ENCODE results near the gene ZW10.
"Not testable (repeated sequence)": the region's sequence is repeated elsewhere in the genome, so short reads cannot be mapped to it uniquely, and the experiment has no call there.

The ZW10 gene

DNA sequence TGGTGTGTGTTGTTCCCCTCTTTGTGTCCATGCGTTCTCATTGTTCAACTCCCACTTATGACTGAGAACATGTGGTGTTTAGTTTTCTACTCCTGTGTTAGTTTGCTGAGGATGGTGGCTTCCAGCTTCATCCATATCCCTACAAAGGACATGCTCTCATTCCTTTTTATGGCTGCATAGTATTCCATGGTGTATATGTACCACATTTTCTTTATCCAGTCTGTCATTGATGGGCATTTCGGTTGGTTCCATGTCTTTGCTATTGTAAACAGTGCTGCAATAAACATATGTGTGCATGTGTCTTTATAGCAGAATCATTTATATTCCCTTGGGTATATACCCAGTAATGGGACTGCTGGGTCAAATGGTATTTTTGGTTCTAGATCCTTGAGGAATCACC, 10.5 kb downstream of the ZW10 start:
- DNase-seq (ENCODE audit: low spot score): not testable (repeated sequence)

DNA sequence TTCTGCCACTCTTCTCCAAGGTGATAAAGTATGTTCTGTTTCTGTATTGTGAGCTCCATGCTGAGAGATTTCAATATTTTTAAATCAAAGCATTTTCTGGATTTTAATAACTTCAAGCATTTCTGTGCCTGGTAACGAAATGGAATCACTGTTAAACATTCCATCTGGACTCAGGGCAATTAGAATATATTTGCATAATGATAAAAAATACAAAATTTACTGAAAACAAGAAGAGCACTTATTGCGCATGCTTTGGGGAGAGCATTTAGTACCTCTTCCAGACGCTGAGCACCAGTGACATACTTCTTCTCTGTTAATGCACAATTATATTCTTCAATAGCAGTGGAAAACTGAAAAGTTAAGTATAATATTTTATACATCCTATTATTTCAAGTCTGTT, 13.3 kb downstream of the ZW10 start:
- DNase-seq (ENCODE audit: low spot score): no peak

DNA sequence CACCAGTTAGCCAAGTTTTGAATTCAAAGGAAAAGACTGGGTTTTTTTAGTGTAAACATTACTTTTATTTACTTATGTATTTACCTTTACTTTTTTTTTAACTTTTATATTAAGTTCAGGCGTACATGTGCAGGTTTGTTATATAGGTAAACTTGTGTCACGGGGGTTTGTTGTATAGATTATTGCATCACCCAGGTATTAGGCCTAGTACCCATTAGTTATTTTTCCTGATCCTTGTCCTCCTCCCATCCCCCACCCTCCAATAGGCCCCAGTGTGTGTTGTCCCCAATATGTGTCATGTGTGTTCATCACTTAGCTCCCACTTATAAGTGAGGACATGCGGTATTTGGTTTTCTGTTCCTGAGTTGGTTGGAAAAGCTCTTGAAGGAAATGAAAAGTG, 20.6 kb downstream of the ZW10 start:
- no peak for DNase-seq (ENCODE audit: low spot score)

DNA sequence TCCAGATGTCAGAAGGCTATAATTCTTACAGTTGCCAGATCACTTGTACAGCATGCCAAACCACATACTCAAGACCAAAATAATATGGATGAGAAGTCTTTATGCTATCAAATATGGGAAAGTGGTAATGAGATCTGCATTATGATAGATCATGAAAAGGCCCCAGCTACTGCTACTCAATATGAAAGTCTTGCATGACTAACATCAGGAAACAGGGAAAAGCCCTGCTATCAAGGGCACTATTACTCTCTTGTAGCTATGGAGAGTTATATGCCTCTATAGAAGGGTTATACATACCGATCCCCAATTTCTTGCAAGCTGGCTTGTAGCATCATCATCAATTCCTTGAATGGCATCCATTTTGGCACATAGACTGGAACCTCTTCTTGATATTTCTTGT, 37.2 kb downstream of the ZW10 start:
- no peak for DNase-seq (ENCODE audit: low spot score)

DNA sequence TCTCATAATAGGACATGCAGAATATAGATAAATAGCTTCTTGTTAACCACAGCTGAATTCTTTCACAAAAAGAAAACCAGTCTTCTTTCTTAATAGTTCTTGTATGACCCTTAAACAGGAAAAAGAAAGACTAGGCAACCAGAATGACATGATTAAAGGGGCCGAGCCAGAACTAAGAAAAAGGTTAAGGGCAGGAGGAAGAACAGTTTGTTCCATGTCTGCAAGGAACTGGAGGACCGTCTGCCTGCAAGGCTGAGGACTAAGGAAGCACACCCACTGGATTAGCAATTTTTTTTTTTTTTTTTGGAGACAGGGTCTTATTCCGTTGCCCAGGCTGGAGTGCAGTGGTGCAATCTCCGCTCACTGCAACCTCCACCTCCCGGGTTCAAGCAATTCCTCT, 41.4 kb downstream of the ZW10 start:
- no peak for DNase-seq (ENCODE audit: low spot score)

DNA sequence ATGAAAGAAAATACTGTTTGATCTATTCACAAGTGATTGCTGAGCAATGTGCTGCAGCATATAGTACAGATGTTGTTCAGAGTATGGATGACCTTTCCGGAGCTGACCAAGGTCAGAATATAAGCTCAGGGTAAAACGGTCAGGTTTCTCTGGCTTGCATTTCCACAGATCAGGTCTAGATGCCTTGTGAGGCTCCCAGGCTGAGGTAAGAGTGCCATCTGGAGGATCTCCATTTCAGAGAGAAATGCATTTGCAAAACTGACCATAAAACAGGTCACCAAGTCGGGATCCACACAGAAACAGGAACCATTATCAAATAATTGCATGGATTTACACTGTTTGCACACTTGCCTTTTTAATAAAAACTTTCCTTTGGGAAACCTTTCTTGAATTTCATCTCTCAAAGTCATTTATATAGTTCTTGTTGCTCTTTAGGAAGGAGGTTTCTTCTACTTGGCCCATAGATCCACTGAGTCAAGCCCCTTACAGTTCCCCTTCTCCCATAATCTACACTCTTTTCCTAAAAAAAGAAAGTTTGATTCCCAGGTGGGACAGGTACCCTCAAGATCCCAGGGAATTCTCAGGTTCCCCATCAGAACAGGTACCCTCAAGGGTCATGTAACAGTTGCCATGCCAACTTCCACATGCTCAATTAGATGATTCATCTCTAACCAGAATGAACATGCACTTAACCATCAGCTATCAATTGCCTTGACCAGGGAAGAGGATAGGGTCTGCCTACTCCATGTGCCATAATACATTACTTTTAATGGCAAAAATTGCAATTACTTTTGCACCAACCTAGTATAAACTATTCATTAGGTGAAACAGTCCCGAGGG, 42.4 kb downstream of the ZW10 start:
- peak; percentile 68 for DNase-seq (ENCODE audit: low spot score)

DNA sequence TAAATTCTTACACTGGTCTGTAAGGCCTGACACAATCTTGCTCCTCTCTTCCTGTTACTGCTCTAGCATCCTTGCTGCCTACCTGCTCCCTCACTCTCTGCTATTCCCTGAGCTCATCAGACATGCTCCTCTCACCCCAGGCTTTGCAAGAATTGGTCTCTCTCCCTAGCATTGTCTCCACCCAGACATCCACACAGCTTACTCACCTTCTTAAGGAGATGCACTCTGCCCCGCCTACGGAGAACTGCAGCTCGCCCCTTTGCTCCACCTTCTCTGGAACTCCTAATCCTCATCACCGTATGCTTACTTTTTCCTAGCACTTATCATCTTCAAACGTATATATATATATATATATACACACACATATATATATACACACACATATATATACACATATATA, 44.0 kb downstream of the ZW10 start:
- no peak for DNase-seq (ENCODE audit: low spot score)

DNA sequence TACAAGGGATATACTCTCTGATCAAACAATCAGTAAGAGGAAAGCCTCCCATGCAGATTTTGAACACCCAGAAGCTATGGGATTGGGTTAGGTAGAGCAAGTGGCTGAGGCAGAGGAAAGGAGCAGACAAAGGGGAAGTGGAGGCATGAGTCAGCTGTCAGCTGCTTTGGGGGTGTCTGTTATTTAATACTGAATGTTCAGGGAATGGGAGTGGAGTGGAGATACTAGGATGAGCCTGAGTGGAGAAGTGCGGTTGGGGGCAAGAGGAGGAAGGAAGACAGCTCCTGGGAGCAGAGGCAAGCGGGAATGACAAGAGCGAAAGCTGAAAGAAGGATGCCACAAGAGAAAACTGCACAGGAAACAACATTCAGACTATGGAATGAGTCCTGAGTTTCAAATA, 44.7 kb downstream of the ZW10 start:
- no peak for DNase-seq (ENCODE audit: low spot score)

DNA sequence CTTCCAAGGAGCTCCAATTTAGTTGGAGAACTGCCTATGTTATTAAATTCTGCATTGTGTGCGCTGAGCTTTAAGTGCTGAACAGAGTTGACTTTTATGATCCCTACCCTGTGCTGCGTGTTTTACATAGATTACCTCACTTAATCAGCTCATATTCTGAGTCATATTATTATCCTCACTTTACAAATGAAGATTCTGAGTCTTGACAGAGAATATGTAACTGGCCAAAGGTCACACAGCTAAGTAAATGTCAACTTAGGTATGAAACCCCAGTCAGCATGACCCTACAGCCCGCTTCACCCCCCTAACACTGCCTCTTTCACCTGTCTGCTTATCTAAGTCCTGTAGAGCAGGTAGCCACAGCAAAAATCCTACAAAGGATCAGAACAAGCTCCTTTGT, 47.6 kb downstream of the ZW10 start:
- no peak for DNase-seq (ENCODE audit: low spot score)

DNA sequence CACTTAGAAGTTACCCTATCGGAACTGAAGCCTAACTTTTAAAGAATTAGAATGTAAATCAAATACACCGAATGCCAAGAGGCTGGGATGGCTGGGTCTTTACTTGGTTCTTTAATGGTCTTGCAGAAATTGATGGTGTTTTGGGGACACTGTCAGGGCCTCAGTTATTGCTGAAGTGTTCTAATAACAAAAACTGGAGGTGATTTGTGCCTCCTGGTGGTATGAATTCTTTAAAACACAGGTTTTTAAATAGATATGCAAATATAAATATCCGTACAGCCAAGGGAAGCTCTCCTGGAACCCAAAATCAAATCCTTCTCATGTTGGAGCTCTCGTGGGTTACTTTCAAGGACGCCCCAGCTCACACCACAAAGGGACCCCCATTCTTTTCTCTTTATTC, 48.1 kb downstream of the ZW10 start:
- DNase-seq (ENCODE audit: low spot score): no peak

DNA sequence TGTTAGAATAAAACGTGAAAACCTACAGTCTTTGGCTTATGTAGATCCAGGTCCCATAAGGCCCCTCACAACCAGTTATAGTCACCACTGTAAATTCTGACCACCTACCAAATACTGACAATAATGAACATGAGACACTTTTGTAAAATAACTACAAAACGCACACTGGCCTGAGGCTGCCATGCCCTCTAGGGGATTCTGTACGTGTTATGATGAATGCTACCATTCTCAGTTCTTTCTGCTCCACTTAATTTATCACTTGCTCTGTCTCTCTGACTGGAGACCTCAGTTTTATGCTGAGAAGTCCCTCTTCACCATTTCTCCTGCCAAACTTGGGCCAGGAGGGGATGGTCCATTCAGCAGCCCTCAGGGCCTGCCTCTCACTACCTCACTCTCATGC, 48.7 kb downstream of the ZW10 start:
- DNase-seq (ENCODE audit: low spot score): no peak

DNA sequence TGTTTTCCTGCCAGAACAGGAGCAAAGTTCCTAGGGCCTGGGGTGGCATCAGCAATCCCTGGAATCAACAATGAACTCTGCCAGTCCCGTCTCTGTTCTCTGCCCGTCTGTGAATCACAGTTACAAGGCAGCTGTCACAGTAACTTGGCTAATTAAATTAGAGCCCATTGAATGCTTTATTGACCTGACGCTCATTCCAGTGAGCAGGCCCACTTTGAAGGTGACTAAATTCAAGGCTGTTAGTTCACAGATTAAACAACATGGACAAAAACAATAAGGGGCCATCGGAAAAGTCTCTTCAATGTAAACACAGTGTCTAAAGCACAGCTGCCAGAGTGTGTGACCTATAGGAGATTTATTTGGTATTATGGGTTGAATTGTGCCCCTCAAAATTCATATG, 49.7 kb downstream of the ZW10 start:
- DNase-seq (ENCODE audit: low spot score): no peak

DNA sequence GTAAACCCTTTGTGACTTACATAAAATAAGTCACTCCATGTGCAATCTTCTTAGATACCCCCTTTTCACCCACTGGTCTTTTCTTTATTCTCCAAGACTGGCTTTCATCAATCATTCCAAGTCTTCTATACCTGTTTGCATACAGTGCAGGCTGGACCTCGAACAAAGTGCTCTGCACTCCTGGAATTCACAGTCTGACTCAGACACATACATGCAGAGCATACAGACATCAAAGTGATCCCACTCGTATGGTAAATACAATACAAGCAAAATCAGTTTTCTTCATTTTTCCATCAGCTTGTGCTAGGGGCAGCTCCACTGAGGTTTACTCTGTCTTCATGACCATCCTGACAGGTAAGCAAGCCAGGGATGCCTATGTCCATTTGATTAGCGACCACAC, 50.6 kb downstream of the ZW10 start:
- DNase-seq (ENCODE audit: low spot score): no peak

DNA sequence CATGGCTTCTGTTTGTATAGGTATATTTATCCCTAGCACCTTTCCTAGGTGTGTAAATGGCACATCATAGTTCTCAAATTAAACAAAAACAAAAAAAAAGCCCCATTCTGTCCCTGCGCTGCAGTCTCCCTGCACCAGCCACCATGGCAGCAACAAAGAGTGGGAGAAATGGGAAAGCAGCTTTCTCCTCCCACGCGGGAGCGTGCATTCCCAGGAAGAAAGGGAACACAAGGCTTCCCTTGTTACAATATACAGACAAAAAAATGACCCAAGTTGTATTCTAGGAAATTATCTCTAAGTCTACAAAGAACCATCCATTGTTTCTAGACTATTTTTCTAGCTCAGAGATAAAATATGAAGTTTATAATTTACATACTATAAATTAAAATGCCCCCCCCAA, 51.3 kb downstream of the ZW10 start:
- DNase-seq (ENCODE audit: low spot score): no peak

DNA sequence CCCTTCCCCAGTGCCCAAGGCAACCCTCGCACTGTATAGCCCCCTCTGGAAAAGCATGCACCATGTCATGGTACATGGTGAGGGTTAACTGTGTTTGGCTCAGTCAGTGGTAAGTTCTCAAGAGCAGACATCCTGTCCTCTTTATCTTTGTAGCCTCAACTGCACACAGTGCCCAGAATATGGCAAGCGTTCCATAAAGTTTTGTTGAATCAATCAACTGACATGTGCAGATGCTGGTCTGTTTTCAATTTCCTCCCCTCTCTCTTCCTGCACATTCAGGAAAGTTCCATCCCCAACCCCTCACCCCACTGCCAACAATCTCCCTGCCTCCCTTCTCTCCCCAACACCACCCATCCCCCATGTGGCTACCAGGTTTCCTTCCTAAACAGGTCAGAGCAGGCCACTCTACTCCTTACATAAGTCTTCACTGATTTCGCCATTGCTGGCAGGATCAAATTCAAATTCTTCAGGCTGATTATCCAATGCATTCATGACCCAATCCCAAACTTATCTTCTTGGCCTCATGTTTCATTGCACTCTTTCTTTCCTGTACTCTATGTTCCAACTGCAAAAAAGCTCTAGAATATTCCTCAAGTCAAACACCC, 51.9 kb downstream of the ZW10 start:
- no peak for DNase-seq (ENCODE audit: low spot score)

DNA sequence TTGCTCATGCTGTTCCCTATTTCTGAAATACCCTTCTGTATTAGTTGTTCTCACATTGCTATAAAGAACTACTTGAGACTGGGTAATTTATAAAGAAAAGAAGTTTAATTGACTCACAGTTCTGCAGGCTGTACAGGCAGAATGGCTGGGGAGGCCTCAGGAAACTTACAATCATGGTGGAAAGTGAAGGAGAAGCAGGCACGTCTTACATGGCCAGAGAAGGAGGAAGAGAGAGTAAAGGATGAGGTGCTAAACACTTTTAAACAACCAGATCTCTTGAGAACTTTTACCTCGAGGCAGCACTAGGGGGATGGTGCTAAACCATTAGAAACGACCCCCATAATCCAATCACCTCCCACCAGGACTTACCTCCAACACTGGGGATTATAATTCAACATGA, 53.0 kb downstream of the ZW10 start:
- DNase-seq (ENCODE audit: low spot score): not testable (repeated sequence)

DNA sequence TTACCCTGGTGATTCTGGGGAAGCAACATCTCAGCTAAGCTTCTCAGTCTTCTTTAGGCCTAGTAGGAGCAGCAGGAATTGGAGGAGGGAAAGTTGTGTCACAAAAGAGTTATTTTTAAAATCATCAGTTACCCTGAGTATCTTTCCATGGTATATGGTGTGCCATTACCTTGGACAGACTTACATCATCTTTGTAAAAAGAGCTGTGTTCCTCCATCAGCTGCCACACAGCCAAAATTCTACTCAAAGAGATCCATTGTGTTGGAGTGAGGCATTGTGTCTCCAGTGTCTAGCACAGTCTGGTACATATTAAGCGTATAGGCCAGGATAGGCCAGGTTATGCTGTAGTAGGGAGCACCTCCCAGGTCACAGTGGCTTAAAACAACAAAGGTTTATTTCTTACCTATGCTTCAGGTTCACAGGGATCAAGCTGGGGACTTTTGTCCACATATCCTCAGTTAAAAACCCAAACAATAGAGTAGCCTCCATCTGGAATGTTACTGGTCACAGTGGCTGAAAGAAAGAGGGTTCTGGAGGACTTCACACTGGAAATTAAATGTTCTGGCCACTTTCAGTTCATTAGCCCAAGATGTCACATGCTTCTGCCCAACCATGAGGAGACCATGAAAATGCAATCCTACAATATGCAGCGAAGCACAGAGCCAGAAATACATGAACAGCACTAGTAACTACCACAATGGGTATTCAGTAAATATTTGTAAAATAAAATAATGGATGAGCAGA, 57.4 kb downstream of the ZW10 start:
- DNase-seq (ENCODE audit: low spot score): no peak

DNA sequence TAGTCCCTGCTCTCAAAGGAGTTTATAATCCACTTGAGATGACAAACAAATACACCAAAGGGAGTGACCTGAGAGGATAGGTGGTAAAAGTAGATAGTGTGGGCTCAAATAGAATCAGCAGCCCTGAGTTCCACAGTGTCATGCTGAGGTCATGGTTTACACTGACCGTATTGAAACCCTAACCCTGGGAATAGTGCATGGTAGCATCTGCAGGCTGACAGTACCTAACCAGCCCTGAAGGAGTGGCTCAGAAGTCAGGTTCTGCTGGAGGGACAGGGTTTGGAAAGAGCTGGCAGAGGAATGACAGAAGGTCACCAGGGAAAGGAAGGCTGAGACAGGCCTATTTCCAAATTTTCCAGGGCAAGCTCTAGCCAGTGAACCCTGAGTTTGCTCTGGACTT, 58.2 kb downstream of the ZW10 start:
- DNase-seq (ENCODE audit: low spot score): no peak

DNA sequence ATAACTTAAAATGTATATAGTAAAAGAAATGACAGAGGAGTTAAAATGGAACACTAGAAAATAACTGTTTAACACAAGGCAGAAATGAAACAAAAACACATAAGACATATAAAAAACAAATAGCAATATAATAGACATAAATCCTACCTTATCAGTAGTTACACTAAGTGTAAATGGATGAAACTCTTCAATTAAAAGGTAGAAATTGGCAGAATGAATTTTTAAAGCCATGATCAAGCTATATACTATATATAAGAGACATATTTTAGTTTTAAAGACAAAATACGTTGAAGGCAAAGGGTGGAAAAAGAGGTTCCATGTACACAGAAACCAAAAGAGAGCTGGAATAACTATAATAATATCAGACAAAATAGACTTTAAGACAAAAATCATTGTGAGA, 62.5 kb downstream of the ZW10 start:
- no peak for DNase-seq (ENCODE audit: low spot score)

DNA sequence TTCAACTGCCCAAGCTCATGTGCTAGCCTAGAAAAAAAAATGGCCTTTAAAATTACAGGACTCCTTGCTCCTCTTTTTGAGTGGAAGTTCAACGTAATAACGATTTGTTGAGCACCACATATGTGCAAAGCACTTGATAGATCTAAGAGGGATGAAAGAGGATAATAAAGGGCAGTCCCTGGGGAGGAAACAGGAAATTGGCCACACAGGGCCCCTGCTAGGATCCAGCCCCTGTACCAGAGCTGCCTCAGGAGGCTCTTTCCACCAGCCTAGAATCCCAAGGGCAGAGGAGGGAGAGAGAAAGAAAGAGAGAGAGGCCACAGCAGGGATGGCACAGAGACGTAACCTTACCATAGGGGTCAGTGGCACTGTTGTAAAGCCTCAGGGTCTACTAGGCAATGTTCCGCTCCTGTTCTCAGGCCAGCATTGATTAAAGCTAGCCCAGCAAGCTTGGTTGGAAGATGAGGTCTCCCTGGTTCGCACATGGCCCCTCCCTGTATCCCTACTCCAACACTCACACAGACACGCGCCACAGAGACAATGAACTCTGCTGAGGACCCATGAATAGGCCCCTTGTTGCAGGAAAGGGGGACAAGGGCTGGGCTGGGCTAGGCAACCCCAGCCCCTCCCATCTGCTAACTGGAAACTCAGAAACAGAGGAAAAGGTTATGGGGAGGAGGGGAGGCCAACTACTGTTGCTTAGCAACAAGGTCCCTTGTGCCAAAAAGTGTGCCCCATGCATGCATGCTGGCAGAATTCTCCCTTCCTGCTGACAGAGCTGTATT, 67.4 kb downstream of the ZW10 start, which contains the start of gene TMPRSS5:
Gene TMPRSS5, minus strand, starts transcription at position 438 of the 785 bp plus-strand sequence. Its CDS starts 84 bp downstream, at position 354.
- peak; percentile 38 for DNase-seq (ENCODE audit: low spot score)

DNA sequence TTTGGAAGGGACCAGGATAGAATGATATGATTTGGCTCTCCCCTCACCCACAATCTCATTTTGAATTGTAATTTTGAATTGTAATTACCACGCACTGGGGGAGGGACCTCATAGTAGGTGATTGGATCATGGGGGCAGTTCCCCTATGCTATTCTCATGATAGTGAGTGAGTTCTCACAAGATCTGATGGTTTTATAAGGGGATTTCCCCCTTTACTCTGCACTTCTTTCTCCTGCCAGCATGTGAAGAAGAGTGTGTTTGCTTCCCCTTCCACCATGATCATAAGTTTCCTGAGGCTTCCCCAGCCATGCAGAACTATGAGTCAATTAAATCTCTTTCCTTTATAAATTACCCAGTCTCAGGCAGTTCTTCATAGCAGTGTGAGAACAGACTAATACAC, 69.9 kb downstream of the ZW10 start:
- not testable (repeated sequence) for DNase-seq (ENCODE audit: low spot score)

DNA sequence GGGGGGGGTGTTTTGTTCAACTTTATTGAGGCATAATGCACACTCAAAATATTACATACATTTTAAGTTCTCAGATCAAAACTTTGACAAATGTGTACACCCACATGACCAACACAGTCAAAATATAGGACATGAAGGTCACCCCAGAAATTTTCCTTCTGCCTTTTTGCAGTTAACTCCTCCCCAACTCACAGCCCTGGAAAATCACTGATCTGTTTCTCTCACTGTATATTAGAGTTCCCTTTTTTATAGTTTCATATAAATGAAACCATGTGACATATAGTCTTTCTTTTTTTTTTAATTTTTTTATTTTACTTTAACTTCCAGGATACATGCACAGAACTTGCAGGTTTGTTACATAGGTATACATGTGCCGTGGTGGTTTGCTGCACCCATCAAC, 72.0 kb downstream of the ZW10 start:
- no peak for DNase-seq (ENCODE audit: low spot score)

All from cerebellar cortex (tissue), 1 donor.